DOHH2 (cell line): Measurements from ENCODE around the gene SRR.

Experiments used
- H3F3A ChIP-seq: fragments of 200-600 bp; sonication (generic), shearing (Covaris generic); 2 replicates; pipeline ENCODE4 v1.6.0; 2016; ENCODE audit warnings: antibody characterized with exemption, mild to moderate bottlenecking; ENCODE audit not compliant: control insufficient read depth, insufficient read depth
- H3K27ac ChIP-seq: fragments of 200-600 bp; sonication (generic); 2 replicates; pipeline ENCODE4 v1.5.1; 2014; ENCODE audit warnings: low read depth, mild to moderate bottlenecking, low read length, moderate library complexity
- H3K27me3 ChIP-seq: fragments of 200-600 bp; sonication (generic); 2 replicates; pipeline ENCODE4 v1.6.1; 2014; ENCODE audit warnings: mild to moderate bottlenecking, low read length, mixed read lengths; ENCODE audit not compliant: control insufficient read depth
- H3K36me3 ChIP-seq: fragments of 200-600 bp; sonication (generic); 2 replicates; pipeline ENCODE4 v1.6.1; 2014; ENCODE audit warnings: mild to moderate bottlenecking, low read length, moderate library complexity, mixed read lengths; ENCODE audit not compliant: control insufficient read depth
- H3K4me1 ChIP-seq: fragments of 200-600 bp; sonication (generic); 2 replicates; pipeline ENCODE4 v1.6.1; 2014; ENCODE audit warnings: mild to moderate bottlenecking, low read length, mixed read lengths; ENCODE audit not compliant: control insufficient read depth
- H3K4me2 ChIP-seq: fragments of 200-600 bp; sonication (generic); 2 replicates; pipeline ENCODE4 v1.6.0; 2014; ENCODE audit warnings: mild to moderate bottlenecking, low read length, moderate library complexity
- H3K4me3 ChIP-seq: fragments of 200-600 bp; sonication (generic); 2 replicates; pipeline ENCODE4 v1.5.1; 2014; ENCODE audit warnings: mild to moderate bottlenecking, low read length, mixed read lengths
- H3K79me2 ChIP-seq: fragments of 200-600 bp; sonication (generic); 2 replicates; pipeline ENCODE4 v1.6.1; 2014; ENCODE audit warnings: mild to moderate bottlenecking, low read length, mixed read lengths; ENCODE audit not compliant: control insufficient read depth
- H3K9me2 ChIP-seq: fragments of 200-600 bp; sonication (generic); replicated peaks from 2 replicates; pipeline ENCODE4 v1.6.1; 2014; ENCODE audit warnings: mild to moderate bottlenecking, low read length, mixed read lengths; ENCODE audit not compliant: control insufficient read depth
- H3K9me3 ChIP-seq: fragments of 200-600 bp; sonication (generic); 2 replicates; pipeline ENCODE4 v1.6.1; 2014; ENCODE audit warnings: antibody characterized with exemption, low read length, mixed read lengths; ENCODE audit not compliant: control insufficient read depth, insufficient read depth
- H4K20me1 ChIP-seq: fragments of 200-600 bp; sonication (generic); 2 replicates; pipeline ENCODE4 v1.6.0; 2014; ENCODE audit warnings: low read depth, mild to moderate bottlenecking, antibody characterized with exemption, low read length, moderate library complexity; ENCODE audit not compliant: control insufficient read depth, insufficient read depth
- EZH2phosphoT487 ChIP-seq: fragments of 200-600 bp; sonication (generic); IDR thresholded peaks from 2 replicates; pipeline ENCODE4 v1.6.1; 2017; ENCODE audit warnings: borderline replicate concordance, mild to moderate bottlenecking, antibody characterized with exemption, low read length, moderate library complexity, mixed read lengths
- TF ChIP-seq, protein P1 (sequence below): fragments of 200-600 bp; sonication (generic); IDR thresholded peaks from one replicate; pipeline ENCODE4 v1.5.1; 2014; ENCODE audit warnings: antibody characterized with exemption, mild to moderate bottlenecking, low read depth, low read length; ENCODE audit not compliant: poor library complexity, severe bottlenecking

Gene SRR

DNA sequence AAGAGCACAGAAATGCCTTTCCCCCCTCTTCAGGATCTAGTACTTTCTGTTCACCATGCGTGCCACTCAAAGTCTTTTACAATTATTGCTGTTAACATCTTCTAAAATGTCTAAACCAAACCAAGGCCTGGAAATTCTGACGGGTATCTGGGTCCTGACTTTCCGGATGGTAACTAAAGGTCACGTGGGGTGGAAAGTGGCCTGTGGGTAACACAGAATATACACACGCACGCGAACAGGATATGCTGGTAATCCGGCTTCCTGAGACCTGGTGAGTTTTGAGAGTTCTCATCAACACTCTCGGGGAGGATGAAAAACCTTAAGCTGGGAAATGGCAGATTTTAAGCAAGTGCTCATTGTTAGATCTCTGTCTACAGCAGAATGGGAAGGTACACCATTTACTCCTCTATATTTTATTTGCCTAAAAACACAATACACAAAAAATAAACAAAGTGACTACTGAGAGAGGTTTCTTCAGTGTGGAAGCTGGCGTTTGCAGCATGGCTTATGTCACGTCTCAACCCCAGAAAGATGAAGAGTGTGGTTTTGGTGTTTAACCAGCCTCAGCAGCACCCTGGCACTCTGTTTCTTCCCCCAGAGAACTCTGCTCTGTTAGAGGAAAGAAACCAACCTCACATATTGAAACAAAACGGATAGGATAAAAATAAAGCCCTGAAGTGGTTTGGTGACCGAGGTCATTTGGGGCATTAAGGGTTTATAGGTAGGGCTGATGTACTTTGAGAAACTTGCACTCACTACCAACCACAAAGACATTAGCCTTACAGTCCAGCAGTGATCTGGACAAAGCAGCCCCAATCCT lies 37.5 kb upstream of the SRR start:
- Histone ChIP-seq H3F3A (no peaks in the 10 kb centered on the region), H3K4me1 (no peaks in the 10 kb centered on the region), H3K9me2 (no peaks in the 10 kb centered on the region), H3K4me2 (no peak overlapping the region), H3K36me3 (peaks cover 19% of the 10 kb centered on the region), H3K4me3 (no peak overlapping the region), H3K9me3 (no peaks in the 10 kb centered on the region), H3K27me3 (no peaks in the 10 kb centered on the region), H3K79me2 (no peaks in the 10 kb centered on the region), H3K27ac (no peak overlapping the region), H4K20me1 (no peaks in the 10 kb centered on the region)
- no peak for TF ChIP-seq EZH2phosphoT487
- TF ChIP-seq, protein P1, sequence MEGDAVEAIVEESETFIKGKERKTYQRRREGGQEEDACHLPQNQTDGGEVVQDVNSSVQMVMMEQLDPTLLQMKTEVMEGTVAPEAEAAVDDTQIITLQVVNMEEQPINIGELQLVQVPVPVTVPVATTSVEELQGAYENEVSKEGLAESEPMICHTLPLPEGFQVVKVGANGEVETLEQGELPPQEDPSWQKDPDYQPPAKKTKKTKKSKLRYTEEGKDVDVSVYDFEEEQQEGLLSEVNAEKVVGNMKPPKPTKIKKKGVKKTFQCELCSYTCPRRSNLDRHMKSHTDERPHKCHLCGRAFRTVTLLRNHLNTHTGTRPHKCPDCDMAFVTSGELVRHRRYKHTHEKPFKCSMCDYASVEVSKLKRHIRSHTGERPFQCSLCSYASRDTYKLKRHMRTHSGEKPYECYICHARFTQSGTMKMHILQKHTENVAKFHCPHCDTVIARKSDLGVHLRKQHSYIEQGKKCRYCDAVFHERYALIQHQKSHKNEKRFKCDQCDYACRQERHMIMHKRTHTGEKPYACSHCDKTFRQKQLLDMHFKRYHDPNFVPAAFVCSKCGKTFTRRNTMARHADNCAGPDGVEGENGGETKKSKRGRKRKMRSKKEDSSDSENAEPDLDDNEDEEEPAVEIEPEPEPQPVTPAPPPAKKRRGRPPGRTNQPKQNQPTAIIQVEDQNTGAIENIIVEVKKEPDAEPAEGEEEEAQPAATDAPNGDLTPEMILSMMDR, result no peak

DNA sequence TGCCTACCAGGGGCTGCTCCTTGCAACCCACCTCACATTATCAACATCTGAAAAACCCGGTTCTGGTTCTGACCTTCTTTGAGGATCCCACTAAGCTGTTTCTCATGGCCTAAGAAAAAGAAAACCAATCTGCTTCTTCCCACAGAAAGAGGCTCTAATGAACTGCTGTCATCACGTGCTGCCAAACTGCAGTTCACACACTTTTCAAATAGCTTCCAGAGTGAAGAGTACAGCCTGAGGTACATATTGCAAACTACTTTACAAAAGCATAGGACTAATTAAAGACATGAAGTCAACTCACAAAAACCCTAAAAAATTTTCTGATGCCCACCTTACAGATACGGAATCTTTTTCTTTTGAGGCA lies 36.9 kb upstream of the SRR start:
- Histone ChIP-seq H3K4me2 (no peak overlapping the region), H3K4me3 (no peak overlapping the region), H4K20me1 (no peaks in the 10 kb centered on the region), H3K36me3 (peaks cover 16% of the 10 kb centered on the region), H3K79me2 (no peaks in the 10 kb centered on the region), H3K27me3 (no peaks in the 10 kb centered on the region), H3F3A (no peaks in the 10 kb centered on the region), H3K27ac (no peak overlapping the region), H3K9me3 (no peaks in the 10 kb centered on the region), H3K4me1 (no peaks in the 10 kb centered on the region), H3K9me2 (no peaks in the 10 kb centered on the region)
- no peak for TF ChIP-seq EZH2phosphoT487
- TF ChIP-seq, protein P1, result no peak

DNA sequence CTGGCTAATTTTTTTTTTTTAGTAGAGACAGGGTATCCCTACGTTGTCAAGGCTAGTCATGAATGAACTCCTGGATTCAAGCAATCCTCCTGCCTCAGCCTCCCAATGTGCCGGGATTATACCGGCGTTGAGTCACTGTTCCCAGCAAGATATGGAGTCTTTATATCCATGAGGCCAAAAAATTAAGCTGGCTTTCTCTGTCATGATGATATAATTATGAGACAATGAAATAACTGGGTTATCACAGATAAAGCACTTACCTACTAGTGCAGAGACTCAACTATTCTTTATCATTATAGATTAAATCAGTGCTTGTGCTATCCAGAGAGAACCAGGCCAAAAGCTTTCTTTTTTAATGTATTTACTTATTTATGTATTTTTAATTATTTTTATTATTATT lies 36.4 kb upstream of the SRR start:
- Histone ChIP-seq H3K9me2 (no peaks in the 10 kb centered on the region), H4K20me1 (no peaks in the 10 kb centered on the region), H3K27ac (no peak overlapping the region), H3K79me2 (no peaks in the 10 kb centered on the region), H3F3A (no peaks in the 10 kb centered on the region), H3K9me3 (no peaks in the 10 kb centered on the region), H3K4me2 (no peak overlapping the region), H3K4me3 (no peak overlapping the region), H3K4me1 (no peaks in the 10 kb centered on the region), H3K27me3 (no peaks in the 10 kb centered on the region), H3K36me3 (peaks cover 13% of the 10 kb centered on the region)
- TF ChIP-seq, protein P1, result no peak
- TF ChIP-seq EZH2phosphoT487, result no peak
